ENCODE data around the gene NPIPA8.
"Not testable (repeated sequence)": the region's sequence is repeated elsewhere in the genome, so short reads cannot be mapped to it uniquely, and the experiment has no call there.

The NPIPA8 gene

DNA sequence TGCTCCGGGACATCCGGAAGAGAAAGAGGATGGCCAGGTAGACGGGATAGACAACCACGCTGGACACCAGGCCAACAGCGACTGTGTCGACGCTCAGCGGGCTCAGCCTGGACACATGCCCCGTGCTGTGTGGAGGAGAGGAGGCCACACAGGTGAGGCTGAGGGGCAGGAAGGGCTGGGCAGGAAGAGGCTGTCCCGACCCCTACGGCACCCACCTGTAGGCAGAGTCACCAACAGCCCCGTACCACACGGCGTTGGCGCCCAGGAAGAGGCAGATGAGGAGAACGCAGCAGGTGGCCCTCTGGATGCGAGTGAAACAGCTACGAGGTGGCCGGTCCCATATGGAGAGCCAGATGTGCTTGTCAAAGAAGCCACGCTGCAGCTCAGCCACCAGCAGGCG is at the start of gene NPIPA8:
NPIPA8 (minus strand) TSS at position 101 of the 400 bp plus-strand sequence. CDS start 4,074 bp downstream, outside the sequence.
- DNase-seq: not testable (repeated sequence)

DNA sequence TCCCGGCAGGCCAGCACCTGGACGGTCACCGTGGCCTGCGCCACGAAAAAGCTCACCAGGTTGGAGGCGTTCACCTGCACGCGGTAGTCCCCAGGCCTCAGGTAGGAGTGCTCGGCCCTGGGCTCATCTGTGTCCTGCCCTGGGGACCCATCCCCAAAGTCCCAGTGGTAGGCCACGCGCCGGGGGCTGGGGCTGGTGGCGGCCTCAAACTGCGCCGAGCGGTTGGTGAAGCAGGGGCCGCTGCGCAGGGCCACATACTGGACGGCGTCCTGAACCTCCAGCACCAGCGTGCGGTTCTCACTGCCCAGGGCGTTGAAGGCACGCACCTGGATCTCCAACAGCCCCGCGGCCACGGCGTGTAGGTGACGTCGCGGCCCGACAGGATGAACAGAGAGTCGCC is 48.7 kb upstream of the NPIPA8 start:
- not testable (repeated sequence) for DNase-seq

DNA sequence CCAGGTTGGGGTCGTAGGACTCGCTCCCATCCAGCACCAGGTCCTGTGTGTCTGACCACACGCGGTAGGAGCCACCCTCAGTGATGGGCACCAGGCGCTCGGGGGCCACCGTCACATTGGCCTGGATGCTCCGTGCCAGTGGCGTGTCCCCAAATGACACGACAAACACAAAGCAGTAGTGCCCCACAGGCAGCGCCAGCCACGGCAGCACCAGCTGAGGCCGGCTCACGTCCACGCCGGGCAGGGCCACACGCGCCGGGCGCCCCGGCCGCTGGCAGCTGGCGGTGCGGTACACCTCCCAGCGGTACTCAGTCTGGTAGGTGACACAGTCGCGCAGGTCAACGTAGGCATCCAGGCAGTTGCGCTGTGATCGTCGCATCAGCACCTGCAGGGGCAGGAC is 48.3 kb upstream of the NPIPA8 start:
- not testable (repeated sequence) for DNase-seq

GRCh38 chr16:18384098-18384636 is 47.6 kb upstream of the NPIPA8 start:
- not testable (repeated sequence) for DNase-seq

DNA sequence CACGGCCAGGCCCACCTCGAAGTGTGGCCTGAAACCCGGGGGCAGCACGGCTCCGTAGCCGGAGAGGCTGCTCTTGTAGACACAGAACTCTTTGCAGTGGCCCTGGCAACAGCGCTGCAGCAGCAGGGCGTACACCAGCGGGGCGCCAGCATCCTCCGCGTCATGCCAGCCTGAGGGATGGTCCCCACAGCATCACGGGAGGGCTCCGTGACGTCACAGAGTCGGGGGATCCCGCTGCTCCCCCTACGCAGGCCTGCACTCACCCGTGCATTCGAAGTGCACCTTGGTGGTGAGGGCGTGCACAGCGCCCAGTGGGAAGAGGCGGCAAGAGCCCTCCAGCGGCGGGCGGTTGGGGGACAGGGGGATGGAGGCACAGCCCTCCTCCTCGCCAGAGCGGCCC is 46.2 kb upstream of the NPIPA8 start:
- not testable (repeated sequence) for DNase-seq

DNA sequence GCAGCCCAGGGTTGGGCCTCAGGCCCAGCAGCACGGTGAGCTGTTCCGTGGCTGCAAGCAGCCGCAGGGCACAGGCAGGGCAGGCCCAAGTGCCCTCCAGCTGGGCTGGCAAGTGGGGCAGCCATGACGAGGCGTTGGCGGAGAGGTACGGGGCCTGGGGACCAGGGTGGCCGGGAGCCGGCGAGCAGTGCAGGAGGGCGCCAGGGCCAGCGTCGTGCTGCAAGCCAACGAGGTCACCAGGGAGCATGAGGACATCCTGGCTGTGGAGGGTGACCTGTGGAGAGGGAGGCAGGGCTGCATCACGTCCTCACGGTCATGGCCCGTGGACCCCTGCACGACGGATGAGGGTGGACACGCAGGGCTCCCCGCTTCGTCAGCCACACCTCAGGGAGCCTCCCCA is 11.2 kb upstream of the NPIPA8 start:
- DNase-seq: not testable (repeated sequence)

DNA sequence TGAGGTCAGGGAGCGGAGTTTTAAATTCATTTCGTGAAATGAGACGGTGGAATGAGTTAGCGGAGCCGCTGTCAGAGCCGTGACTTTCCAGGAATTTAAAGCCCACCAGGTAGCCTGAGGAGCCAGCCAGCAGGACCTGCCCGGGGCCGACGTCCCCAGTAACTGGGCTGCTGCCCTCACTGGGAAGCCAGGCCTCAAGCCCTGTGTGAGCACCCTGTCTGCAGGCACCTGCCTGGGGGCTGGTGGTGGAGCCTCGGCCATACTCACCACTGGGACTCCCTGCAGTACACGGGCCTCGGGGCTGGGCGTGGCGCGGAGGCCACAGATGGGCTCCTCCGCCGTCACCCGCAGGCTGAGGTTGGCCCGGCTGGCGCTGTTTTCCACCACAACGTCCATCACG is 10.5 kb upstream of the NPIPA8 start:
- DNase-seq: not testable (repeated sequence)

- not testable (repeated sequence) for DNase-seq
Observed at GRCh38 chr16:18344634-18345033, 8.1 kb upstream of the NPIPA8 start.

DNA sequence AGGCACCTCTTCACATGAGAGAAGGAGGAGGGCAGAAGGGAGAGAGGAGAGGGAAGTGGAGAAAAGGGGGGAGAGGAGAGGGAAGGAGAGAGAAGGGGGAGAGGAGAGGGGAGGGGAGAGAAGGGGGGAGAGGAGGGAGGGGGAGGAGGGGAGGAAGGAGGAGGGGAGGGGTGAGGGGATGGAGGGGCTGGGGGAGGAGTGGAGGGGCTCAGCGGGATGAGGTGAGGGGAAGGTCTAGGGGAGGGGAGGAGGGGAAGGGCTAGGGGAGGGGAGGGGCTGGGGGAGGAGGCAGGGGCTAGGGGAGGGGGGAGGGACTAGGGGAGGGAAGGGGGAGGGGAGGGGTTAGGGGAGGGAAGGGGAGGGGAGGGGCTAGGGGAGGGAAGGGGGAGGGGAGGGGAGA is 5.5 kb upstream of the NPIPA8 start:
- not testable (repeated sequence) for DNase-seq

DNA sequence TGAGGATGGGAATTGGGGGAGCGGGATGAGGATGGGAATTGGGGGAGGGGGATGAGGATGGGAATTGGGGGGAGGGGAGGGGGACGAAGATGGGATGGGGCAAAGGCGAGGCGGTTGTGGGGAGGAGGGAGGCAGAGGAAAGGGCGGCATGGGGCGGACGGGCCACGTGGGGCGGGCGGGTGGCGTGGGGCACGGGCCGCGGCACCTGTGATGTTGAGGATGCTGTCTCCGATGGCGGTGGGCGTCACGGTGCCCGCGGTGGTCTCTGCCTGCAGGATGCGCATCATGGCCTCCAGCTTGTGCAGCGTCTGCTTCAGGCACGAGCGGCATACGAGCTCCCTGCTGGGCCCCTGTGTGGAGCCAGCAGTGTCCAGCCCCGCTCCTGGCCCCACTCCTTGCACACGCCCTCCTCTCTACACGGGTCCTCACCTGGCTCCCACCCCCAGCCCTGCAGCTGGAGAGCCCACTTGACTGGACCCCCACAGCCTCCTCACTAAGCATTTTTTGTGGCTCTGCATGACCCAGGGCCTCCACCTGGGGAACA is 5.0 kb upstream of the NPIPA8 start:
- DNase-seq: not testable (repeated sequence)

DNA sequence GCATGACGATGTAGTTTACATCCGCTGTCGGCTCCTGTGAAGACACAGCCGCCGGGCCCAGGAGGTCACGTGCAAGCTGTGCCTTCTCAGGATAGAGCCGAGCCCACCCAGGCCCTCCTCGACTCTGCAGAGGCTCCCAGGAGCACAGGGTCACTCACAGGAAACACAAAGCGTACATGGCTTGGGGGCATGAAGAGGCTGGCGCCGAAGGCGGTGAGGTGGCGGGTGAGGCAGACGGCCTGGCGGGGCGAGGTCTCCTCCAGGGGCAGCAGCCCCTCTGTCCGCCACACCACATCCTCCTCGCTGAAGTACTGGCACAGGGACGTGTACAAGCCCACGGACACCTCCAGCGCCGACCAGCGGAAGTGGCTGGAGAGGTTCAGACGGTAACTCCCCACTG is 2.7 kb upstream of the NPIPA8 start:
- DNase-seq: not testable (repeated sequence)

DNA sequence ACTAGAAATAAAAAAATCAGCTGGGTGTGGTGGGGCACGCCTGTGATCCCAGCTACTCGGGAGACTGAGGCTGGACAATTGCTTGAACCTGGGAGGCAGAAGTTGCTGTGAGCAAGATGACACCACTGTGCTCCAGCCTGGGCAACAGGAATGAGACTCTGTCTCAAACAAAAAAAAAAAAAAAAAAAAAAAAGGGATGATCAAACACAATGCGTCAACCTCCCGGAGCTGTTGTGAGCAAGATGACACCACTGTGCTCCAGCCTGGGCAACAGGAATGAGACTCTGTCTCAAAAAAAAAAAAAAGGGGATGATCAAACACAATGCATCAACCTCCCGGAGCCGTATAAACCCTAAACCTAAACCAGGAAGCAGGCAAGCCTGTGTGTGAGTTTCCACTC is 24.7 kb downstream of the NPIPA8 start:
- not testable (repeated sequence) for DNase-seq

DNA sequence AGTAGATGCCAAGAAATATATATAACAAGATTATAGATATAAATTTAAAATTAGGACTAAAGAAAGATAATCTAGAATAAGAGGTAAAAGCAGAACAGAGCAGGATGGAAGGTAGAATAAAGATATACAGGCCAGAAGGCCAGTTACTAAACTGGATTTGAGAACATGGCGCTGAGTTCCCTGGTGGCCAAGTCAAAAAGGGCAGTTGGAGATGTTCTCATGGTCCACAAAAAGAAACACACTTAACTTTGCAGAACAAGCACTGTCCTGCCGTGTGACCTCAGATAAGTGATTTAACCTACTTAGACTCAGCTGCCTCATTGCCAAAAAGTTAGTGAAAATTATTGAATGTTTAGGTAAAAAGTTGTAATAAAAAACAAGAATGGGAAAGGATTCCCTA is 27.4 kb downstream of the NPIPA8 start:
- not testable (repeated sequence) for DNase-seq

- DNase-seq: not testable (repeated sequence)
Observed at GRCh38 chr16:18307241-18307640, 29.3 kb downstream of the NPIPA8 start.

DNA sequence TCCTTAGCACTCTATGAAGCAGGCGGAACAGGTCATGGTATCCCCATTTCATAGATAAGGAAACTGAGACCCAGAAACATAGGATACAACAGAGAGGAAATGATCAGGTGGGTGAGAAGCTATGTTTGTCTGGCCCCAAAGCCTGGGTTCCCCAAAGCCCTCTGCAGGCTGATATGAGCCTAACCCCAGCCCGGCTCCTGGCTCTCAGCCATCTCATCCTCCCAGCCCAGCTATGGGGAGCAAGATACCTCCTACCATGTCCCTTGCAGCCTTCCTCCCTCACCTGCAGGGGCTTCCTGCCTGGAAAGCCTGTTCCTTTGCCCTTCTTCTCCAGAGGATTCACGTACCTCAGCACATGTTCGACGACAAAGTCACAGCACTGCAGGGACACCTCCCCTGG is 30.5 kb downstream of the NPIPA8 start:
- DNase-seq: not testable (repeated sequence)

GRCh38 chr16:18303059-18303706 is 33.4 kb downstream of the NPIPA8 start:
- not testable (repeated sequence) for DNase-seq

- DNase-seq: not testable (repeated sequence)
Observed at GRCh38 chr16:18297714-18298113, 38.8 kb downstream of the NPIPA8 start.

DNA sequence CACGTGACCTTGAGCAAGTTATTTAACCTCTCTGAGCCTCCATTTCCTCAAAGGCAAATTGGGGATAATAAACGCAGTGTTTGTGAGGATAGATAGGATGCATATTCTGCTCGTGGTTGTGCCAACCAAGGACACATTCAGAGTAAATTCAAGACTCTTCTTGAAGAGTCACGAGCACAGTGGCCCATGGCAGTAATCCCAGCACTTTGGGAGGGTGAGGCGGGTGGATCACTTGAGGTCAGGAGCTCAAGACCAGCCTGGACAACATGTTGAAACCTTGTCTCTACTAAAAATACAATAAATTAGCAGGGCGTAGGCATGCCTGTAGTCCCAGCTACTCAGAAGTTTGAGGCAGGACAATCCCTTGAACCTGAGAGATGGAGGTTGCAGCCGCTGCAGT is 39.6 kb downstream of the NPIPA8 start:
- DNase-seq: not testable (repeated sequence)

GRCh38 chr16:18294371-18294770 is 42.2 kb downstream of the NPIPA8 start:
- DNase-seq: not testable (repeated sequence)

- DNase-seq: not testable (repeated sequence)
Observed at GRCh38 chr16:18293337-18293956, 43.1 kb downstream of the NPIPA8 start.

GRCh38 chr16:18290959-18291358 is 45.6 kb downstream of the NPIPA8 start:
- DNase-seq: not testable (repeated sequence)

GRCh38 chr16:18286342-18286741 is 50.2 kb downstream of the NPIPA8 start:
- not testable (repeated sequence) for DNase-seq

DNA sequence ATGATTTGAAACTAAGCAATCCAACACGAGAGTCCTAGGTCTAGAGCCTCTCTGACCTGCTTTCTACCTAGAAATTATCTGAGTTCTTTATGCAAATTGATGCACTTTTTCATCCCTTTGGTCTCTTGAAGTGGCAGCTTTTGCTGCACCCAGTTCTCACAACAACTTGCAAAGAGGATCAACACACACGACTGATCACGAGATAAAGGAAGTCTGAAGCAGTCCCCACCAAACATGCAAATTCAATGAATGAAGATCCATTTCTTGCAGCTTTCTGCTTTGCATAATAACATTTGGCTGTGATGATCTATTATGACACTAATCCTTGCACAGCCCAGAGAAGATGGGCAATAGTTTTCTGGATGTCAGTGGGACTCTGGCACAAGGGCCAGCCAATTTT is 56.2 kb downstream of the NPIPA8 start:
- not testable (repeated sequence) for DNase-seq

DNA sequence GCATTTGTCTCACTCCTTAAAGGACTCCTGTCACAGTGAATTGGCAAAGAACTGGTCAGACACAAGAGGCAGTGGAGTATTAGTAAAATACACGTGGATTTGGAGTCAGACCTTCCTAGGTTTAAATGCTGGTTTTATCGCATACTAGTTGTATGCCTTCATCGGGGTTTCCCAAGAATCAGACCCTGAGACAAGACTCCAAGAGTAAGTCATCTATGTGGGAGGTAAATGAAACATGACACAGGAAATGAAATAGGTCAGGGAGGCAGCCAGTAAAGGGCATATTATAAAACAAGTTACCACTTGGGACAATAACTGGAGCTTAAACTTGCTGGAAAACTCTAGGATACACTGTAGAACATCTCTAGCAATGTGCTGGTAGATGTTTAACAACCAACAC is 59.8 kb downstream of the NPIPA8 start:
- DNase-seq: not testable (repeated sequence)

Data from DMS79 treated with DMSO at 0.1 percent for 48 hours (cell line).